Stimulated activated CD4-positive, alpha-beta T cell treated with anti-CD3 and anti-CD28 coated beads, TNF-alpha, amount 100 ng/mL, for 1 hour (primary cell): ENCODE data around the gene VPREB1.
"Not testable (repeated sequence)": the region's sequence is repeated elsewhere in the genome, so short reads cannot be mapped to it uniquely, and the experiment has no call there.

ENCODE experiments used
- DNase-seq, 3 donors: peaks; one replicate each; pipeline ENCODE4 v3.0.0-alpha.2; 2020; ENCODE audit warnings: low read depth in 3 of 3, low spot score in 1 of 3

VPREB1 gene

DNA sequence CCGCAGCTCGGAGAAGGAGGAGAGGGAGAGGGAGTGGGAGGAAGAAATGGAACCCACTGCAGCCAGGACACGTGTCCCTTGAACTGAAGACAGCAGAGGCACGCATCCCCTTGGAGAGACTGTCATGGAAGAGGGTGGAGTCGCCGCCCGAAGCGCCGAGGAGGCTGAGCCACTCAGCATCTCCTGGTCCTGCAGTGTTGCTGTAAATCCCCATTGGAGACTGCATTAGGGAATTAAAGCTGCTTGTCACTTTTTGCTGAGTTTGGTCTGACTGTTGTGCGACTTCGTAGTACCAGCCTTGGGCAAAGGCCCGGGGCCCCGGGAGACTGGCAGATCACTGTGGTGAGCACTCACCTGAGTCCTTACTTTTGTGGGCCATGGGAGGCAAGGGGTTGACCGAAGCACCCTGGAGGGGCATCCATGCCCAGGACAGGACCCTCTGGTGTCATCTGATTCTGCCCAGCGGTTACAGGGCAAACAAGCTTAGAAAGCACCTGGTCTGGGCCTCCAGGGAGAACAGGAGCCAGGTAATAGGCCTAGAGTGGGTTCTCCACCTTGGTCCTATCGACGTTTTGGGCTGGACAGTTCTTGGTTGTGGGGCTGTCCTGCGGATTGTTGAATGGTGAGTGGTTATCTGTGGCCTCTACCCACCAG, 797 bp downstream of the VPREB1 start:
- DNase-seq: no peak

DNA sequence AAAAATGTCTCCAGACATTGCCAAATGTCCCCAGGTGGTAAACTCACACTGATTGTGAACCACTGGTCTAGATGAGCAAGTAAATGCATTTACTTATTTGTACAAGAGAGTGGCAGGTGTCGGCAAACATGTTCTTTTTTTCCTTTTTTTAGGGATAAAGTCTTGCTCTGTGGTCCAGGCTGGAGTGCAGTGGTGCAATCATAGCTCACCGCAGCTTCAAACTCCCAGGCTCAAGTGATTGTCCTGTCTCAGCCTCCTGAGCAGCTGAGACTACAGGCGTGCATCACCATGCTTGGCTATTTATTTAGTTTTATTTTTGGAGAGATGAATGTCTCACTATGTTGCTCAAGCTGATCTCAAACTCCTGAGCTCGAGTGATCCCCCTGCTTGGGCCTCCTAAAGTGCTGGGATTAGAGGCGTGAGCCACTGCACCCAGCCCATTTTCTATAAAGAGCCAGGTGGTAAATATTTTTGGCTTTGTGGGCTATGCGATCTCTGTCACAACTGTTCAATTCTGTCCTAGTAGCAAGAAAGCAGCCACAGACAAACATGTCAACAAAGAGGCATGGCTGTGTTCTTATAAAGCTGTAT, 1.4 kb downstream of the VPREB1 start:
- DNase-seq: no peak

- no peak for DNase-seq
Observed at GRCh38 chr22:22246706-22247105, 2.1 kb downstream of the VPREB1 start.

GRCh38 chr22:22248878-22249277, 4.3 kb downstream of the VPREB1 start:
- DNase-seq: no peak

- DNase-seq: not testable (repeated sequence)
Observed at GRCh38 chr22:22250651-22251050, 6.1 kb downstream of the VPREB1 start.

DNA sequence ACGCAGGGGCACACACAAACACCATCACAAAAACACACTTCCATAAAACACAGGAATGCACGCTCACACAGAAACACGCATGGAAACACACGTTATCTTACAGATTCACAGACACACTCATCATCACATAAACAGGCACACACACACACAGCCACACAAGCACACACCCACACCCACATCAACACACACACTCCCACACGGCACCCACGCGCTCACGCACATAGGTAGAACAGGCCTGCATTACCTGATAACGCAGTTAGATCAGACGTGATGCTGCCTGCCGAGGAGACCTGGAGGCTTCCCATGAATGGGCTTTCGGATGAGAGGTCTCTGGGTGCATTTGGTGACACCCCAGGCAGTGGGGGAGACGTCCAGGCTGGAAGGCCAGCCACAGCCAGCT, 11.5 kb downstream of the VPREB1 start:
- DNase-seq: not testable (repeated sequence)

DNA sequence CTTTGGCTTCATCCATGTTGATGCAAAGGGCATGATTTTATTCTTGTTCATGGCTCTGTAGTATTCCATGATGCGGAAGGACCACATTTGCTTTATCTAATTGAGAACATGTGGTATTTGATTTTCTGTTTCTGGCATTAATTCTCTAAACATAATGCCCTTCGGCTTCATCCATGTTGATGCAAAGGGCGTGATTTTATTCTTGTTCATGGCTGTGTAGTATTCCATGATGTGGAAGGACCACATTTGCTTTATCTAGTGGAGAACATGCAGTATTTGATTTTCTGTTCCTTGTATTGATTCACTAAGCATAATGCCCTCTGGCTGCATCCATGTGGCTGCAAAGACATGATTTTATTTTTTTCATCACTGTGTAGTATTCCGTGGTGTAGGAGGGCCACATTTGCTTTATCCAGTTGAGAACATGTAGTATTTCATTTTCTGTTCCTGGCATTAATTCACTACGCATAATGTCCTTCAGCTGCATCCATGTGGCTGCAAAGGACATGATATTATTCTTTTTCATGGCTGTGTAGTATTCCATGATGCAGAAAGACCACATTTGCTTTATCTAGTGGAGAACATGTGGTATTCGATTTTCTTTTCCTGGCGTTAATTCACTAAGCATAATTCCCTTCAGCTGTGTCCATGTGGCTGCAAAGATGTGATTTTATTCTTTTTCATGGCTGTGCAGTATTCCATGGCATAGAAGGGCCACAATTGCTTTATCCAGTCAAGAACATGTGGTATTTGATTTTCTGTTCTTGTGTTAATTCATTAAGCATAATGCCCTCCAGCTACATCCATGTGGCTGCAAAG, 14.2 kb downstream of the VPREB1 start:
- DNase-seq: not testable (repeated sequence)

DNA sequence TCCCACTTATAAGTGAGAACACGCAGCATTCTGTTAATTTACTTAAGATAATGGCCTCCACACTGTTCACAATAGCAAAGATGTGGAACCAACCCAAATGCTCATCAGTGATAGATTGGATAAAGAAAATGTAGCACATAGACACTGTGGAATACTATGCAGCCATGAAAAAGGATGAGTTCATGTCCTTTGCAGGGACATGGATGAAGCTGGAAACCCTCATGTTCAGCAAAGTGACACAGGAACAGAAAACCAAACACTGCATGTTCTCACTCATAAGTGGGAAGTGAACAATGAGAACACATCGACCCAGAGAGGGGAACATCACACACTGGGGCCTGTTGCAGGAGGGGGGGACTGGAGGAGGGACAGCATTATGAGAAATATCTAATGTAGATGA, 15.6 kb downstream of the VPREB1 start:
- DNase-seq: not testable (repeated sequence)

- DNase-seq: not testable (repeated sequence)
Observed at GRCh38 chr22:22260586-22260985, 16.0 kb downstream of the VPREB1 start.

DNA sequence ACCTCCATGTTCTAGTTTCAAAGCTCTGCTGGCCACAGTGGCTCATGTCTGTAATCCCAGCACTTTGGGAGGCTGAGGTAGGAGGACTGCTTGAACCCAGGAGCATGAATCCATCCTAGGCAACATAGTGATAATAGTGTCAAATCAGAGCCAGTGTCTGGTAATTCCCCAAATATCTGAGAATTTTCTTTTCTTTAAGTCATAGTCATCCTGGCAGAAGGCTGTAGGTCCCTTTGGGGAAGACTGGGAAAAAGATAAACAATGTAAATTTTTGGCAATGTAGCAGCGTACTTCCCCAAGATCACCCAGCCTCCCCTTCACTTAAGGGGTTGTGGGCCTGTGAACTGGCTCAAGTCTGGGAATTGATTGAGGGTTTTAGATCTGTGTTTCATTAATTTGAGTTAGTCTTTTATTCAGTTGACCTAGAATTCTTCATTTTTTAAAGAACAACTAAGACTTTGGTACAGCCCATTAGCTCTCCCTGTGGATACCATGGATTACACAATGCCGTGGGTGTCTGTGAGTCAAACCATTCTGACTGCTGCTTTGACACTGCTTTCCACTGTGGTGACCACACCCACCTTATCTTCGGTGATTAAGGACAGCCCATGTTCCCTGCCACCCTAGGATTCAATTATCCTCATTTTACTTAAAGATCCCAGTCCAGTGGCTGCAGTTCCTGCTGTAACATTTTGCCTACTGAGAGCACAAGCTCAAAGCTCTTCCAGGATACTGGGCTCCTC, 17.9 kb downstream of the VPREB1 start:
- not testable (repeated sequence) for DNase-seq

- DNase-seq: not testable (repeated sequence)
Observed at GRCh38 chr22:22263823-22264222, 19.2 kb downstream of the VPREB1 start.

GRCh38 chr22:22270036-22270676, 25.6 kb downstream of the VPREB1 start:
- DNase-seq: not testable (repeated sequence)

- not testable (repeated sequence) for DNase-seq
Observed at GRCh38 chr22:22277423-22277822, 32.8 kb downstream of the VPREB1 start.

GRCh38 chr22:22284962-22285756, 40.6 kb downstream of the VPREB1 start:
- not testable (repeated sequence) for DNase-seq

DNA sequence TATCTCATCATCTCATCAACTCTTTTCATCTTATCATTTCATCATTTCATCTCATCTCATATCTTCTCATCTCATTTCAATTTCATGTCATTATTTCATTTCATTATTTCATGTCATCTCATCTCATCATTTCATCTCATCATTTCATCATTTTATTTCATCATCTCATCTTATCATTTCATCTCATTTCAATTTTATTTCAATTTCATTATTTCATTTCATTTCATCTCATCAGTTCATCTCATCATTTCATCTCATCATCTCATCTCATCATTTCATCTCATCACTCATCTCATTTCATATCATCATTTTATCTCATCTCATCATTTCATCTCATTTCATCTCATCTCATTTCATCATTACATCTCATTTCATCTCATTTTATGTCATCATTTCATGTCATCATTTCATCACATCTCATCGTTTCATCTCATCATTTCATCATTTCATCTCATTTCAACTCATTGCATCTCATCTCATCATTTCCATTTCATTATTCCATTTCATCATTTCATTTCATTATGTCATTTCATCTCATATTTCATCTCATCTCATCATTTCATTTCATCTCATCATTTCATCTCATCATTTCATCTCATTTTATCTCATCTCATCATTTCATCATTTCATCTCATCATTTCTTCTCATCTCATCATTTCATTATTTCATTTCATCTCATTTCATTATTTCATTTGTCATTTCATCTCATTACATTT, 42.0 kb downstream of the VPREB1 start:
- not testable (repeated sequence) for DNase-seq

DNA sequence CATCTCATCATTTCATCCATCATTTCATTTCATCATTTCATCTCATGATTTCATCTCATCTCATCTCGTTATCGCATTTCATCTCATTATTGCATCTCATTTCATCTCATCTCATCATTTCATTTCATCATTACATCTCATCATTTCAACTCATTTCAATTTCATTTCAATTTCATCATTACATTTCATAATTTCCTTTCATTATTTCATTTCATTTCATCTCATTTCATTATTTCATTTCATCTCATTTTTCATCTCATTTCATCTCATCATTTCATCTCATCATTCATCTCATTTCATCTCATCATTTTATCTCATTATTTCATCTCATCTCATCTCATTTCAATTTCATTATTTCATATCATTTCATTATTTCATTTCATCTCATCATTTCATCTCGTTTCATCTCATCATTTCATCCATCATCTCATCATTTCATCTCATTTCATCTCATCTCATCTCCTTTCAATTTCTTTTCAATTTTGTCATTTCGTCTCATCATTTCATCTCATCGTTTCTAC, 42.6 kb downstream of the VPREB1 start:
- DNase-seq: not testable (repeated sequence)

DNA sequence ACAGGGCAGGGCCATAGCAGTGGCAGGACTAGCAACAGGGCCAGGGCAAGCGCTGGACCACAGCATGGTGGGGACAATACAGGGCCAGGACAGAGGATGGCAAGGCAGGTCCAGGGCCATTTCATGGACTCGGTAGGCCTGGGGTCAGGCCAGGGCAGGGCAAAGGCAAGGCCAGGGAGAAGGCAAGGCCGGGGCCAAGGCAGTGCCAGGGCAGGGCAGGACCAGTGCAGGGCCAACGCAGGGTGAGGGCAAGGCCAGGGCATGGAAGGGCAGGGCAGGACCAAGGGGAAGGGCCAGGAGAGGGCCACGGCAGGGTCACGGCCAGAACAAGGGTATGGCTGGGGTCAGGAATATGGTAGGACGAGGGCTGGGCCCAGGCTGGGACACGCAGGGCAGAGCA, 45.1 kb downstream of the VPREB1 start:
- not testable (repeated sequence) for DNase-seq

DNA sequence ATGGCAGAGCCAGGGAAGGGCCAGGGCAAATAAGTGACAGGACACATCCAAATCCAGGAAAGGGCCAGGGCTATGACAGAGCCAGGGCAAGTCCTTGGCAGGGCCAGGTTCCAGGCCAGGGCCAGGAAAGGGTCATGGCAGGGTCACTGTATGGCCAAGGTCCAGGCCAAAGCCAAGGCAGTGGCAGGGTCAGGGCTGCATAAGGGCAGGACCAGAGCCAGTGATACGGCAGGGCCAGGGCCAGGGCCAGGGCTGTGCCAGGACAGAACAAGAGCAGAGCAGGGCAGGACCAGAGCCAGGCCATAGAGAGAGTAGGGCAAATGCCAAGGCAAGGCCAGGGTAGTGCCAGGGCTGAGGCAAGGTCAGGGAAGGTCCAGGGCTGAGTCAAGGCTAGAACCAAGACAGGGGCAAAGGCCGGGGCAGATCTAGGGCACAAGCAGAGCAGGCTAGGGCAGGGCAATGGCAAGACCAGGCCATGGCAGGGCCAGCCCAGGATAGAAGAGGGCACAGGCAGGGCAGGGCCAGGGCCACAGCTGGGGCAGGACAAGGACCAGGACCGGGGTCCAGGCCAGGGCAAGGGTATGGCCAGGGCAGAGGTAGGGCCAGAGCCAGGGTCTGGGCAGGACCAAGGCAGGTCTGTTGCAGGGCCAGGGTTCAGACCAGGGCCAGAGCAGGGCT, 46.7 kb downstream of the VPREB1 start:
- not testable (repeated sequence) for DNase-seq

DNA sequence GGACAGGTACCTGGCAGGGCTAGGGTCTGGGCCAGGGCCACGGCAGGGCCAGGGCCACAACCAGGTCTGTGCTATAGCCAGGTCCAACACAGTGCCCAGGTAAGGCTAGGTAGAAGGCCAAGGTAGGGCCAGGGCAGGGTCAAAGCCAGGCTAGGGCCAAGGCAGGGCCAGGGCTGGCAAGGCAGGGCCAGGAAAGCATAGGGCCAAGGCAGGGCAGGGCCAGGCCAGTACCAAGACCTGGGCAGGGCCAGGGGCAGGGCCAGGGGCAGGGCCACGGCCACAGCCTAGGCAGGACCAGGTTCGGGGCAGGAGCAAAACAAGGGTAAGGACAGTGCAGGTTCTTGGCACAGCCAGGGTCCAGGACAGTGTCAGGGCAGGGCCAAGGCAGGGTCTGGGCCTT, 48.1 kb downstream of the VPREB1 start:
- DNase-seq: not testable (repeated sequence)
